ENCODE measurements around the gene MORN2.

MORN2 gene

GRCh38 chr2:38905251-38905650, 29.5 kb downstream of the MORN2 start:
- Histone ChIP-seq H3K27me3 (ENCODE audit: control insufficient read depth, insufficient read depth, low read length) (no peaks in the 10 kb centered on the region), H3K4me1 (ENCODE audit: control insufficient read depth, insufficient read depth, low read length) (no peaks in the 10 kb centered on the region), H3K4me3 (ENCODE audit: low read length) (no peak overlapping the region), H3K9ac (ENCODE audit: low read length) (no peak overlapping the region), H3K27ac (ENCODE audit: low read depth, low read length) (no peak overlapping the region), H3K36me3 (ENCODE audit: control insufficient read depth, insufficient read depth, low read length) (no peaks in the 10 kb centered on the region)

- no peak overlapping the region for H3K4me3 ChIP-seq (ENCODE audit: low read length)
- H3K4me1 ChIP-seq (ENCODE audit: control insufficient read depth, insufficient read depth, low read length): no peaks in the 10 kb centered on the region
- no peak overlapping the region for H3K9ac ChIP-seq (ENCODE audit: low read length)
- no peaks in the 10 kb centered on the region for H3K27me3 ChIP-seq (ENCODE audit: control insufficient read depth, insufficient read depth, low read length)
- H3K27ac ChIP-seq (ENCODE audit: low read depth, low read length): no peak overlapping the region
- no peaks in the 10 kb centered on the region for H3K36me3 ChIP-seq (ENCODE audit: control insufficient read depth, insufficient read depth, low read length)
Observed at GRCh38 chr2:38907242-38907641, 31.5 kb downstream of the MORN2 start.

- Histone ChIP-seq H3K36me3 (ENCODE audit: control insufficient read depth, insufficient read depth, low read length) (no peaks in the 10 kb centered on the region), H3K27ac (ENCODE audit: low read depth, low read length) (no peak overlapping the region), H3K4me3 (ENCODE audit: low read length) (no peak overlapping the region), H3K4me1 (ENCODE audit: control insufficient read depth, insufficient read depth, low read length) (no peaks in the 10 kb centered on the region), H3K27me3 (ENCODE audit: control insufficient read depth, insufficient read depth, low read length) (no peaks in the 10 kb centered on the region), H3K9ac (ENCODE audit: low read length) (no peak overlapping the region)
Observed at GRCh38 chr2:38907743-38908562, 32.2 kb downstream of the MORN2 start.

GRCh38 chr2:38909872-38910271, 34.1 kb downstream of the MORN2 start:
- H3K27ac ChIP-seq (ENCODE audit: low read depth, low read length): no peak overlapping the region
- H3K9ac ChIP-seq (ENCODE audit: low read length): no peak overlapping the region
- H3K36me3 ChIP-seq (ENCODE audit: control insufficient read depth, insufficient read depth, low read length): no peaks in the 10 kb centered on the region
- H3K4me1 ChIP-seq (ENCODE audit: control insufficient read depth, insufficient read depth, low read length): no peaks in the 10 kb centered on the region
- no peaks in the 10 kb centered on the region for H3K27me3 ChIP-seq (ENCODE audit: control insufficient read depth, insufficient read depth, low read length)
- H3K4me3 ChIP-seq (ENCODE audit: low read length): no peak overlapping the region

GRCh38 chr2:38911191-38911590, 35.4 kb downstream of the MORN2 start:
- Histone ChIP-seq H3K4me3 (ENCODE audit: low read length) (no peak overlapping the region), H3K36me3 (ENCODE audit: control insufficient read depth, insufficient read depth, low read length) (no peaks in the 10 kb centered on the region), H3K27me3 (ENCODE audit: control insufficient read depth, insufficient read depth, low read length) (no peaks in the 10 kb centered on the region), H3K4me1 (ENCODE audit: control insufficient read depth, insufficient read depth, low read length) (no peaks in the 10 kb centered on the region), H3K27ac (ENCODE audit: low read depth, low read length) (no peak overlapping the region), H3K9ac (ENCODE audit: low read length) (no peak overlapping the region)

GRCh38 chr2:38912619-38913018, 36.8 kb downstream of the MORN2 start:
- H3K36me3 ChIP-seq (ENCODE audit: control insufficient read depth, insufficient read depth, low read length): no peaks in the 10 kb centered on the region
- H3K27ac ChIP-seq (ENCODE audit: low read depth, low read length): no peak overlapping the region
- no peaks in the 10 kb centered on the region for H3K27me3 ChIP-seq (ENCODE audit: control insufficient read depth, insufficient read depth, low read length)
- H3K9ac ChIP-seq (ENCODE audit: low read length): no peak overlapping the region
- H3K4me3 ChIP-seq (ENCODE audit: low read length): no peak overlapping the region
- H3K4me1 ChIP-seq (ENCODE audit: control insufficient read depth, insufficient read depth, low read length): no peaks in the 10 kb centered on the region

- Histone ChIP-seq H3K27ac (ENCODE audit: low read depth, low read length) (no peak overlapping the region), H3K27me3 (ENCODE audit: control insufficient read depth, insufficient read depth, low read length) (no peaks in the 10 kb centered on the region), H3K4me3 (ENCODE audit: low read length) (no peak overlapping the region), H3K4me1 (ENCODE audit: control insufficient read depth, insufficient read depth, low read length) (no peaks in the 10 kb centered on the region), H3K9ac (ENCODE audit: low read length) (no peak overlapping the region), H3K36me3 (ENCODE audit: control insufficient read depth, insufficient read depth, low read length) (no peaks in the 10 kb centered on the region)
Observed at GRCh38 chr2:38922389-38922788, 46.6 kb downstream of the MORN2 start.

GRCh38 chr2:38922902-38923301, 47.1 kb downstream of the MORN2 start:
- no peaks in the 10 kb centered on the region for H3K4me1 ChIP-seq (ENCODE audit: control insufficient read depth, insufficient read depth, low read length)
- H3K9ac ChIP-seq (ENCODE audit: low read length): no peak overlapping the region
- H3K27me3 ChIP-seq (ENCODE audit: control insufficient read depth, insufficient read depth, low read length): no peaks in the 10 kb centered on the region
- H3K4me3 ChIP-seq (ENCODE audit: low read length): no peak overlapping the region
- no peak overlapping the region for H3K27ac ChIP-seq (ENCODE audit: low read depth, low read length)
- H3K36me3 ChIP-seq (ENCODE audit: control insufficient read depth, insufficient read depth, low read length): no peaks in the 10 kb centered on the region

- Histone ChIP-seq H3K4me3 (ENCODE audit: low read length) (no peak overlapping the region), H3K27me3 (ENCODE audit: control insufficient read depth, insufficient read depth, low read length) (no peaks in the 10 kb centered on the region), H3K9ac (ENCODE audit: low read length) (no peak overlapping the region), H3K27ac (ENCODE audit: low read depth, low read length) (no peak overlapping the region), H3K4me1 (ENCODE audit: control insufficient read depth, insufficient read depth, low read length) (no peaks in the 10 kb centered on the region), H3K36me3 (ENCODE audit: control insufficient read depth, insufficient read depth, low read length) (no peaks in the 10 kb centered on the region)
Observed at GRCh38 chr2:38925982-38926381, 50.2 kb downstream of the MORN2 start.

GRCh38 chr2:38930600-38930999, 54.8 kb downstream of the MORN2 start:
- H3K4me3 ChIP-seq (ENCODE audit: low read length): no peak overlapping the region
- no peak overlapping the region for H3K9ac ChIP-seq (ENCODE audit: low read length)
- no peaks in the 10 kb centered on the region for H3K27me3 ChIP-seq (ENCODE audit: control insufficient read depth, insufficient read depth, low read length)
- H3K36me3 ChIP-seq (ENCODE audit: control insufficient read depth, insufficient read depth, low read length): no peaks in the 10 kb centered on the region
- no peaks in the 10 kb centered on the region for H3K4me1 ChIP-seq (ENCODE audit: control insufficient read depth, insufficient read depth, low read length)
- no peak overlapping the region for H3K27ac ChIP-seq (ENCODE audit: low read depth, low read length)

Data from rectal smooth muscle tissue (tissue), 1 donor.